SK-MEL-5 (cell line): Measurements from ENCODE around the gene MYH16. TPM values are rescaled to one million over a fixed set of nuclear protein-coding genes. Genes with fewer than 3 reads are reported as not detected.
A peak's percentile ranks its signal among the peaks of the same experiment; 100 is the strongest.
"Not testable (repeated sequence)": the region's sequence is repeated elsewhere in the genome, so short reads cannot be mapped to it uniquely, and the experiment has no call there.

Experiments
- DNase-seq: peaks from one replicate; pipeline ENCODE4 v3.0.0-alpha.2; 2016; ENCODE audit warnings: low read depth, low spot score
- in situ Hi-C: cut with HindIII; loops from 2 replicates; pipeline ENCODE4 v1.10.0; 2016; ENCODE audit warnings: low sequenced_read_pairs, high pct_unique_total_duplicates, low pct_unique_long_range_greater_than_20kb
- total RNA-seq: library from RNA; depleted of rRNA; stranded (reverse); fragments of >200 nt; shearing (Covaris generic); gene quantifications from 2 replicates; pipeline ENCODE4 v1.2.3, GENCODE V29; 2014

MYH16 gene
- total RNA-seq, 1 experiment from 2014 or later: not detected

DNA sequence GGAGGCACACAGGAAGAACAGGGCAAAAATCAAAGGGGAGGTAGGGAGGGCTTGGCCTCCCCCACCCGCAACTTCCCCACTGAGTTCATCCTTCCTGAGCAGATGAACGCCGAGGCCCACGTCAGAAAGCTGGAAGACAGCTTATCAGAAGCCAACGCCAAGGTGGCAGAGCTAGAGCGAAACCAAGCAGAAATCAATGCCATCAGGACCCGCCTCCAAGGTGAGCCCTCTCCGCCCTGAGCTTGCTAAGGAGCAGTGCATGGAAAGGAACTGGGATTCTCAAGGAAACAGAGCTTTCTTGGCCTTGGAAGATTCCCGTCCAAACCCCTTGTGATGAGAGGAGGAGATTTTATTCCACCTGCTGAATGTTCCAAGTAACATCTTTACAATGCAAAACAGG lies 16.5 kb downstream of the MYH16 start:
- in situ Hi-C loops: no loop called here

DNA sequence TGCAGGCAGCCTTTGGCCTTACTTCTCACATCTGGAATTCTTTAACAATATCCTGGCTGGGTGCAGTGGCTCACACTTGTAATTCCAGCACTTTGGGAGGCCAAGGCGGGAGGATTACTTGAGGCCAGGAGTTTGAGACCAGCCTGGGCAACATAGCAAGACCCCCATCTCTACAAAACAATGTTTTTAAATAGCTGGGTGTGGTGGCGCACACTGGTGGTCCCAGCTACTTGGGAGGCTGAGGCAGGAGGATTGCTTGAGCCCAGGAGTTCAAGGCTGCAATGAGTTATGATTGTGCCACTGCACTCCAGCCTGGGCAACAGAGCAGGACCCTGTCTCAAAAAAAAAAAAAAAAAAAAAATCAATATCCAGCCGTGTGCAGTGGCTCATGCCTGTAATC lies 17.5 kb downstream of the MYH16 start:
- DNase-seq, in situ Hi-C loops: not testable (repeated sequence)

More for the DNA sequence above, 16.5 kb downstream of the MYH16 start:
- no peak for DNase-seq

DNA sequence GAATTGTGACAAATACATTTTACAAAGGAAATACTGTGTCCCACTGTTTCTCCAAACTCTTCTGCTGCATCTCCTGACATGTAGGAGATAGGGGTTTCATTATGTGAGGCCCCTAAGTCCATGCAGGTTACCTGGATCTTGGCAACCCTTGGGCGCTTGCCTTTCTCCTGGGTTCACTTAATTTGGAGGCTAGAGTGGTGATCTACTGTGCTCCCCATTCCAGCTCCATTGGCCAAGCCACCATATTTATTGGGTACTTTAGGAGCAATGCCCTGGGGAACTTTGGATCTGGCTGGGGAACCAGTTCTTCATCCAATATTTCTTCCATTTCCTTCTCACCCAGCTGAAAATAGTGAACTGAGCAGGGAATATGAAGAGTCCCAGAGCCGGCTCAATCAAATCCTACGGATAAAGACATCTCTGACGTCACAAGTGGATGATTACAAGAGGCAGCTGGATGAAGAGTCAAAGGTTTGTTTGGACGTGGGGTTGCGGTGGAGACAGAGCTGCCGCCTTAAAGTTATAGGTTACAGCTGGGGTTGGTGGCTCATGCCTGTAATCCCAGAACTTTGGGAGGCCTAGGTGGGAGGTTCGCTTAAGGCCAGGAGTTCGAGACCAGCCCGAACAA lies 18.5 kb downstream of the MYH16 start:
- in situ Hi-C loops: no loop called here
- no peak for DNase-seq

DNA sequence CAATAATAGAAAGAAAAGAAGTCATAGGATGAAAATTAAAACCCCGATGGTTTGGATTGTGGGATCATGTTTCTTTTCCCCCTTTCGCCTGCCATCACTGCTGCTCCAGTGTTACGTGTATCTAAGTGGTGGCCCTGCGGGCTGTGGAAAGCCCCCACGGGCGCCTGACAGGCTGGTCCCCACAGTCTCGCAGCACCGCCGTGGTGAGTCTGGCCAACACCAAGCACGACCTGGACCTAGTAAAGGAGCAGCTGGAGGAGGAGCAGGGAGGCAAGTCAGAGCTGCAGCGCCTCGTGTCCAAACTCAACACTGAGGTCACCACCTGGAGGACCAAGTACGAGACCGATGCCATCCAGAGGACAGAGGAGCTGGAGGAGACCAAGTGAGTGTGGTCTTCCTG lies 19.5 kb downstream of the MYH16 start:
- no peak for DNase-seq
- in situ Hi-C loops: no loop called here

DNA sequence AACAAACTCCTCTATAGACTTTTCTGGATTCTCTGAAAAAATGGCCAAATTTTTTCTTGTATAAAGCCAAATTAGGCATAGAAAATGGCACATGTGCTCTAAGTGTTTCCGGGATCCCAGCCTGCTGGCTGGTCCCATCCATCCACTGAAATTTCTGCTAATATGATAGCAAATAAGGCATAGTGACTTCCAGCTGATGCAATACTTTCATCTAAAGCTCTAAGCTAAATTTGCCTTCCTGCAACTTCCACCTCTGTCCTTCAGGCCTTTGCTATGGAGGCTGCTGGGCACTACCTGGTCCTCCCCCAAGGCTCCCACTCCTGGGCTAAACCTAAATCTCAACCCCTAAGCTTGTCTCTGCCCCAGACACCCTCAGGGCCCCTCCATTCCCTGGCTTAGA lies 20.5 kb downstream of the MYH16 start:
- in situ Hi-C loops: no loop called here
- no peak for DNase-seq

DNA sequence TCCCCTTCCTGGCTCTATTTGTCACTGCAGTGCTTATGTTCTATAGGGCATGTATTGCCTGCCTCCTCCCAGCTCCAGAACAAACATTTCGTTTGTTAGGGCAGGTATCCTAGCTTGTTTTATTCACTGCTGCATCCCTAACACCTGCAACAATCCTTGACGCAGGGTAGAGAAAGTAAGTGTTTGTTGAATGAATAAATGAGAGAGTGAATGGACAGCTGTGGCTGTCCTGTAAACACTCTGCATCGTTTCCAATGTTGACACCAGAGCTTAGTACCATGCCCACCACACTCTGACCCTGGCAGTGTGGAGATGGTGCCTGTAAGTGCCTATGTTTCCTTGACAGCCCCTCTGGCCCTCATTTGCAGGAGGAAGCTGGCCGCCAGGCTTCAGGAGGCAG lies 21.0 kb downstream of the MYH16 start:
- DNase-seq: no peak
- in situ Hi-C loops: no loop called here

DNA sequence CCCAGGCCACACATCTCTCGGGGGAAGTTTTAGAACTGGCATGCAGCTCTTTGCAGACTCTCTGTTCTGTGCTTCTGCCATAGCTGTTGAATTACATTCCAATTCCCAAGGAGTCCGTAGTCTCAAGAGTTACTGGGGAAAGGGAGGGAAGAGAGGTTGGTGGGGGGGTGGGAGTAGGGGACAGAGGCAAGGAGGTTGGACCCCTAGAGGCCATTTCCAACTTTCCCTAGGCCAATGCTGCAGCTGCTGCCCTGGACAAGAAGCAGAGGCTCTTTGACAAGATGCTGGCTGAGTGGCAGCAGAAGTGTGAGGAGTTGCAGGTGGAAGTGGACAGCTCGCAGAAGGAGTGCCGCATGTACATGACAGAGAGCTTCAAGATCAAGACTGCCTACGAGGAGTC lies 23.8 kb downstream of the MYH16 start:
- DNase-seq: no peak
- in situ Hi-C loops: no loop called here

DNA sequence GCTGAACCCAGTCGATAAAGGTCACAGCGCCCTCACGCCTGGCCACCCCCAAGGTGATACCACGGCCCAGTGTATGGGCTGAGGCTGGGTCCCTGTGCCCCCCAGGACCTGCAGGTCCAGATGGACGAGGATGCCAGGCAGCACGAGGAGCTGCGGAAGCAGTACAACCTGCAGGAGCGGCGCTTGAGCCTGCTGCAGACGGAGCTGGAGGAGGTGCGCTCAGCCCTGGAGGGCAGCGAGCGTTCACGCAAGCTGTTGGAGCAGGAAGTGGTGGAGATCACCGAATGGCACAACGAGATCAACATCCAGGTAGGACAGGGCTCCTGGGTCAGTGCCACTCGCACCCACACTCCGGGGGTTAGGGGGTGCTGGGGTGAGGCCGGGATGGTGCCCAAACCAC lies 28.9 kb downstream of the MYH16 start:
- no peak for DNase-seq

DNA sequence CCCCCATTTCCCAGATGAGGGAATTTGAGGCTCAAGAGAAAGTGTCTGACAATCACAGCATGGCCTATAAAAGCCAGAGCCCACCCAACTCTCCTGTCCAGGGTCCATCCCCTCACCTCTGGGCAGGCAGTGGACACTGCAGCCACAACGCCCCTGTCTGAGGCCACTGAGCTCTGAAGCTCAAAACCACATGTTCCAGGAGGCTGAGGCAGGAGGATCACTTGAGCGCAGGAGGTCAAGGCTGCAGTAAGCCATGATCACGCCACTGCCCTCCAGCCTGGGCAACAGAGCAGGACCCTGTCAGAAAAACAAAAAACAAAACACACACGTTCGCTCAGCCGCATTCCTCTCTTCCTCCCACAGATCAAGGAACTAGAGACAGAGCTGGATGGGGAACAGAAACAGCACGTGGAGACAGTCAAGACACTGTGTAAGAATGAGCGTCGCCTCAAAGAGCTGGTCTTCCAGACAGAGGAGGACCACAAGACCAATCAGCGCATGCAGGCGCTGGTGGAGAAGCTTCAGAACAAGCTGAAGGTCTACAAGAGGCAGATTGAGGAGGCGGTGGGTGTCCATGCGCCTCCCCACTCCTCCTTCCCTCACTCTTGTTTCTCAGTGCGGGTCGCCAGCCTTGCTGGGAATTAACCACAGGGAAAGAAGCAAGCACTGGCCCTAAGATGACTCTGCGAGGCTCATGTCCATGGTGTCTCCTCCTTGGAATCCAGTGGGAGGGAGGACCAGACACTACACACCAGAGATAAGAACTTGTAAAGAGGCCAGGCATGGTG lies 33.0 kb downstream of the MYH16 start:
- in situ Hi-C loops: loop anchor here (25.0 kb wide), 1 partner anchor 218 kb away; no protein-coding TSS in a partner anchor

More for the DNA sequence above, 28.9 kb downstream of the MYH16 start:
- in situ Hi-C loops: loop anchor here (25.0 kb wide), 1 partner anchor 214 kb away; no protein-coding TSS in a partner anchor

DNA sequence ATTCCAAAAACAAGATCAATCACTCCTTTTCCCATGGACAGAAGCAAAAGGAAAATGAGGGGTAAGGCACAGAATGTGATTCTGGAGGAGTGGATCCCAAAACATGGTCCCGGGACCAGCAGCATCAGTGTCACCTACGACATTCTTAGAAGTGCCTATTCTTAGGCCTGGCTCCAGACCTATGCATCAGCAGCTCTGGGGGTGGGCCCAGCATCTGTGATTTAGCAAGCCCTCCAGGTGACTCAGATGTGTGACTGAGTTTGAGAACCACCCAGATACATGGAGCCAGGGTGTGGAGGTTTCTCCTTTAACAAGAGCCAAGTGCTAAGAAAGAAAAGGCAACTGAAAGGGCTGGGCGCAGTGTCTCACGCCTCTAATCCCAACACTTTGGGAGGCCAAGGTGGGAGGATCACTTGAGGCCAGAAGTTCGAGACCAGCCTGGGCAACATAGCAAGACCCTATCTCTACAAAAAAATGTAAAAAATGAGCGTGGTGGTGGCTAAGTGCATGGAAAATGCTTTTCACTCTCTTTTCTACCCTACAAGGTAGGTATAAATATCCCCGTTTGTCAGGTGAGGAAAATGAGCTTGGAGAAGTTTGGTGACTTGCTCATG lies 35.9 kb downstream of the MYH16 start:
- no peak for DNase-seq
- in situ Hi-C loops: loop anchor here (25.0 kb wide), 1 partner anchor 221 kb away; no protein-coding TSS in a partner anchor

More for the DNA sequence above, 33.0 kb downstream of the MYH16 start:
- no peak for DNase-seq

DNA sequence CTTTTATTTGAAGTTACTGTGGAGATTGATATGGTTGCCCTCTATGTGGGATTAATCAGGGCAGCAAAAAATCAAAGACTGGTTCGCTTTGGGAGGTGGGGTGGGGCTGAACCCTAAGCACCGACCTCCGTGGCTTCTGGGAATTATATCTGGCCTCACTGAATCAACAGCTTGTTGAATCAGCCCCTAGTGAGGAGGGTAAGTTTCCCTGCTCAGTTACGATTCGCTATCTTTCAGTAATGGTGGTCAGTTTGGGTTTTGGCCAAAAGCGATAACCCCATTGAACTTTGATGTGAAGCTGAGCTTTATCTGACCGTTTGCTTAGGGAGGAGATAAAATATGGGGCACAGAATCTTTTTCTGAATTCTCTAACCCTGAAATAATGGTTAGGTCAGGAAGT lies 36.5 kb downstream of the MYH16 start:
- no peak for DNase-seq
- in situ Hi-C loops: loop anchor here (25.0 kb wide), 1 partner anchor 222 kb away; no protein-coding TSS in a partner anchor

DNA sequence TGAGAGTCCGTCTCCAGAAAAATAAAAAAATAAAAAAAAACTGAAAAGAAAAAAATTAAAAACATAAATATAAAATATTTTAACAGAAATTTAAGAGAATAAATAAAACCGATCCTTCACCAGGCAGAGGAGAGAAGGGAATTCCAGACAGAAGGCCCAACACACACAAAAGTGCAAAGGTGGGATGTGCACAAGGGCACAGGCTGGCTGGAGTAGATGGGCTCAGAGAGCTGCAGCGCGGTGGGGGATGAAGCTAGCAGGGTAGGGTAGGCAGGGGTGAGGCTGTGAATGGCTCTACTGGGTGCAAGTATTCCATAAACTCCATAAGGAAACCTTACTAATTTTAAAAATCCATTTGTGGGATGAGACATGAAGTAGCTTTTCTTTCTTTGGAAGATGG lies 37.4 kb downstream of the MYH16 start:
- in situ Hi-C loops: loop anchor here (25.0 kb wide), 1 partner anchor 223 kb away; no protein-coding TSS in a partner anchor
- DNase-seq: no peak

DNA sequence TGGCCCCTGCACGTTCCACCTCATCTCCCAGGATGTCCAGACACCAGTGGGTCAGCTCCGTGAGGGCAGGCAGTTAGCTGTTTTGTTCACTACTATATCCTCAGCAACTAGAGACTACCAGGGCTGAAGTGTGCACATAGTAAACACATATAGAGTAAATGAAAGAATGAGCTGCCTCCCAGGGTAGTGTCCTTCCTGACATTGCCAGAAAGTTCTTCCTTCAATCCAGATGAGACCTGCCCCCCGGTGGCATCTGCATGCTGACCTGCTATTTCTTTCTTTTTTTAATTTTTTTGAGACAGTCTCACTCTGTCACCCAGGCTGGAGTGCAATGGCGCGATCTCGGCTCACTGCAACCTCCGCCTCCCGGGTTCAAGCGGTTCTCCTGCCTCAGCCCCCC lies 39.1 kb downstream of the MYH16 start:
- in situ Hi-C loops: loop anchor here (25.0 kb wide), 1 partner anchor 224 kb away; no protein-coding TSS in a partner anchor
- DNase-seq: peak; percentile 34

DNA sequence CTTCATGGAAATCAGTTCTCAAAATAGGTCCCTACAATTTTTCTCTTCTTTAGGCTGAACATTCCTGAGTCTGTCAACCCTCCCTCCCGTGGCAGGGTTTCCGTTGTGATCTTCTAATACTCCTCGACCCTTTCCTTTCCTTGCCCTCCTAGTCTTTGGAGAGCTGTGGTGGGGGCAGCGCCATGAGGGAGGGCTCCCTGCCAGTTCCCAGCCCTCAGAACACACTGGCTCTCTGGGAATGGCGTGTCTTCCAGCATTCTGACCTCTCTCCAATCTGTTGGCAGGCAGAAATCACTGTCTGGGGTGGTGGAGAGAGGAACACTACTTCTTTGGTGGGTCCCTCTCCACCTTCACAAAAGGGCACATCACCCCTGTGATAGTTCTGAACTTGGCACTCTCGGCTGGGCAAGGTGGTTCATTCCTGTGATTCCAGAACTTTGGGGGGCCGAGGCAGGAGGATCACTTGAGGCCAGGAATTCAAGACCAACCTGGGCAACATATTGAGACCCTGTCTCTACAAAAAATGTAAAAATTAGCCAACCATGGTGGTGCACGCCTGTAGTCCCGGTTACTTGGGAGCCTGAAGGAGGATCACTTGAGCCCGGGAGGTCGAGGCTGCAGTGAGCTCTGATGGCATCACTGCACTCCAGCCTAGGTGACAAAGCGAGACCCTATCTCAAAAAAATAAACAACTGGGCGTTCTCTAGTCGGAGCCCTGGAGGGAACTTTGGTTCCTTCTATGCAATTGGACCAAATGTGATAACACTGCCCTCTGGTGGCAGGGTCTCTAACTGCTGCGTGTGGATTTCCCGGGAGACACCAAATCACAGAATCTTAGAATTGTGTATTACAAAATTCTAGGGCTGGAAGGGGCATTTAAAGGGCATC lies 39.9 kb downstream of the MYH16 start:
- in situ Hi-C loops: loop anchor here (25.0 kb wide), 1 partner anchor 225 kb away; no protein-coding TSS in a partner anchor
- peak; percentile 89 for DNase-seq

DNA sequence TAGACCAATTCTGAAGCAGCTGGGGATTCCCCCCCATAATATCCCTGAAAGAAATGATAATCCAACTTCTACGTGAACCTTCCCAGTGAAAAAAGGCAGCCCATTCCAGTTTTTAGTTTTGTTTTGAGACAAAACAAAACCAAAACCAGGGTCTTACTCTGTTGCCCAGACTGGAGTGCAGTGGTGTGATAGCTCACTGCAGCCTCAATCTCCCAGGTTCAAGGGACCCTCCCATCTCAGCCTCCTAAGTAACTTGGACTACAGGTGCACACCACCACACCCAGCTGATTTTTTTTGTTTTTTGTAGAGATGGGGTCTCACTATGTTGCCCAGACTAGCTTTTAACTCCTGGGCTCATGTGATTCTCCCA lies 40.5 kb downstream of the MYH16 start:
- no peak for DNase-seq
- in situ Hi-C loops: loop anchor here (25.0 kb wide), 1 partner anchor 226 kb away; no protein-coding TSS in a partner anchor

DNA sequence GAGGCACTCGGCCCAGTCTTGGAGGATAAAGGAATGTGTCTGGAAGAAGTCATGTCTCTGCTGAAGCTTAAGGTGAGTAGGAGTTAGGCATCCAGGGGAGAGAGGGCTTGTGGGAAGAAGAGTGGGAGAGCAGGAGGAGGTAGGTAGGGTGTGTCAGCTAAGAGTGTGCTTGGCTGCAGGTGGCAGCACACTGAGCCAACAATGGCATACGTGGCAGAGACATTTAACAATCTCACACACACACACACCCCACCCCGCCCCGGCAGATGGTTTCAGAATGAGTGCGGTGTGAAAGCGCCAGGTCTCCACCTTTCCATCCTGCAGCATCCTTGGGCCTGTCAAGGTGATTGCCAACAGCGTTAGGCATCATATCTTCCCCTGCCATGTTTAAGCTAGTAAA lies 41.9 kb downstream of the MYH16 start:
- DNase-seq: no peak

DNA sequence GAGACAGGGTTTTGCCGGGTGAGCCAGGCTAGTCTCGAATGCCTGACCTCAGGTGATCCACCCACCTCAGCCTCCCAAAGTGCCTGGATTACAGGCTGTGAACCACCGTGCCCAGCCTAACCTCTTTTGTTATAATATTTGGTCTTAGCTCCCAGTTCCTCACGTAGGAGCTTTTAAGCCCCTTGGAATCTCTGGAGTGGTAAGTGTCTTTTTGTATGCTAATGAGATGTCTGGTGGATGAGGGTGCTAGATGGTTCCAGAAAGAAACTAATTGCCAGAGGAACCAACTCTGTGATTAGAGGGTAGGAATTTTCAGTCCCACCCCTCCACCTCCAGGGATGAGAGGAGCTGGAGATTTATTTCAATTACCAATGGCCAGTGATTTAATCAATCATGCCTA lies 47.7 kb downstream of the MYH16 start:
- in situ Hi-C loops: loop anchor here (25.0 kb wide), 1 partner anchor 233 kb away; no protein-coding TSS in a partner anchor
- no peak for DNase-seq

More for the DNA sequence above, 41.9 kb downstream of the MYH16 start:
- in situ Hi-C loops: loop anchor here (25.0 kb wide), 1 partner anchor 227 kb away; no protein-coding TSS in a partner anchor
